Smooth muscle cell (in vitro differentiated cells): ENCODE results near the gene RAB12. TPM values are rescaled to one million over a fixed set of nuclear protein-coding genes. Genes with fewer than 3 reads are reported as not detected.

Source experiments
- DNase-seq: peaks from one replicate; lab custom pipeline; 2025; ENCODE audit not compliant: unreplicated experiment; lab: John Stamatoyannopoulos, UW
- H2AFZ ChIP-seq: fragments of 200-600 bp; sonication (generic); 2 replicates; pipeline ENCODE4 v1.6.0; 2016; ENCODE audit warnings: antibody characterized with exemption, low read depth, mild to moderate bottlenecking
- H3F3A ChIP-seq: fragments of 200-600 bp; sonication (generic); 2 replicates; pipeline ENCODE4 v1.6.0; 2017; ENCODE audit warnings: antibody characterized with exemption, low read depth
- H3K27ac ChIP-seq: fragments of 200-600 bp; sonication (generic); 2 replicates; pipeline ENCODE4 v1.5.1; 2016; ENCODE audit warnings: low read depth, mild to moderate bottlenecking
- H3K27me3 ChIP-seq: fragments of 200-600 bp; sonication (generic); 2 replicates; pipeline ENCODE4 v1.6.1; 2016; ENCODE audit warnings: low read depth, mild to moderate bottlenecking
- H3K36me3 ChIP-seq: fragments of 200-600 bp; sonication (generic); 2 replicates; pipeline ENCODE4 v1.5.1; 2016; ENCODE audit warnings: low read depth
- H3K4me1 ChIP-seq: fragments of 200-600 bp; sonication (generic); 2 replicates; pipeline ENCODE4 v1.5.1; 2016; ENCODE audit warnings: low read depth
- H3K4me2 ChIP-seq: fragments of 200-600 bp; sonication (generic); 2 replicates; pipeline ENCODE4 v1.6.0; 2016; ENCODE audit warnings: mild to moderate bottlenecking
- H3K4me3 ChIP-seq: fragments of 200-600 bp; sonication (generic); 2 replicates; pipeline ENCODE4 v1.5.1; 2016; ENCODE audit warnings: mild to moderate bottlenecking
- H3K79me2 ChIP-seq: fragments of 200-600 bp; sonication (generic); 2 replicates; pipeline ENCODE4 v1.6.0; 2016; ENCODE audit warnings: low read depth, mild to moderate bottlenecking
- H3K9ac ChIP-seq: fragments of 200-600 bp; sonication (generic); 2 replicates; pipeline ENCODE4 v1.6.0; 2016; ENCODE audit warnings: low read depth
- H3K9me3 ChIP-seq: fragments of 200-600 bp; sonication (generic); replicated peaks from 2 replicates; pipeline ENCODE4 v1.5.1; 2016; ENCODE audit warnings: low read depth
- H4K20me1 ChIP-seq: fragments of 200-600 bp; sonication (generic); 2 replicates; pipeline ENCODE4 v1.6.0; 2016; ENCODE audit warnings: low read depth
- WGBS: methylation state at CpG from one replicate; pipeline ENCODE4 v1.1.7; 2016; ENCODE audit warnings: low lambda C conversion rate; 5-methylcytosine and 5-hydroxymethylcytosine counted together
- polyA plus RNA-seq: library from polyadenylated mRNA; unstranded; fragments of >200 nt; fragmentation: Nextera tagmentation; extraction: Ambion mirVana; gene quantifications from 2 replicates; pipeline ENCODE4 v1.2.1, GENCODE V29; 2016
- total RNA-seq: library from RNA; depleted of rRNA; stranded (reverse); fragments of >200 nt; gene quantifications from 2 replicates; pipeline ENCODE4 v1.2.3, GENCODE V29; 2014
- TF ChIP-seq, protein P1 (sequence below): fragments of 200-600 bp; sonication (generic); IDR thresholded peaks from 2 replicates; pipeline ENCODE4 v1.5.1; 2017; ENCODE audit warnings: borderline replicate concordance, mild to moderate bottlenecking, antibody characterized with exemption; ENCODE audit not compliant: insufficient read depth, poor library complexity, severe bottlenecking

Gene RAB12
- total and polyA plus RNA-seq, 2 experiments from 2014 or later: 5.0 to 53.8 TPM

DNA sequence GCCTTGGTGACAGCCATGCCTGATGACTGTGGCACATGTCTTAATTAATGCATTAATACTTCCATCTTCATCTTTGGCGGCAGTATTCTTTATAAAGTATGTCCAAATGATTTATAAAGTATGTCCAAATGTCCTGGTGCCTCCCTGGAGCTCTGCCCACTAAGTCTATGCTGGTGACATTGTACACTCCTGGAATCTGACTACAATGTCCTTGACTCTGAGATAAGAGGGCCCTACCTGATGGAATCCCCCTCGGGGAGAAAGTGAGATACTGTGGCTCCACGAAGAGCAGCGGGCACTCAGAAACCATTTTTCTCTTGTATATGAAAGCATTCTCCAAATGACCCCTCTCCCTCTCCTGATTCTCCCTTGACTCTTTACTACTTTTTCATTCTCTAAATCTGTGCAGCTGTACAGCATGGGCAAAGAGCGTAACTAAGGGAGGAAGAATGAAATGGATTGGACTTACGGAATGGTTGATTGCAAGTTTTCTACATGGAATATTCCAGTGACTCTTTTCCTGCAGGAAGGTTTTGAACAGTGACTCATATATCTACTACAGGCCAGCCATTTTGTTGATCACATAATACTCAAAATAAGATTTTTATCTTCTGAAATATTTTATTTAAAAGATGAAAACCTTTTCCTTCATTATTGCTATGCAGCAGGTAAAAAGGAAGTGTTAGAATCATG lies 17.3 kb downstream of the RAB12 start:
- Histone ChIP-seq H3F3A (no peaks in the 10 kb centered on the region), H3K79me2 (peaks cover 53% of the 10 kb centered on the region), H3K4me1 (no peaks in the 10 kb centered on the region), H3K4me2 (no peak overlapping the region), H4K20me1 (peaks cover 86% of the 10 kb centered on the region), H3K36me3 (no peaks in the 10 kb centered on the region), H3K9ac (no peak overlapping the region), H3K9me3 (no peaks in the 10 kb centered on the region), H3K4me3 (no peak overlapping the region), H3K27ac (no peak overlapping the region), H3K27me3 (no peaks in the 10 kb centered on the region), H2AFZ (no peak overlapping the region)
- WGBS: 93% methylated on average over 6 of the region's 6 CpGs
- DNase-seq: no peak
- TF ChIP-seq, protein P1, sequence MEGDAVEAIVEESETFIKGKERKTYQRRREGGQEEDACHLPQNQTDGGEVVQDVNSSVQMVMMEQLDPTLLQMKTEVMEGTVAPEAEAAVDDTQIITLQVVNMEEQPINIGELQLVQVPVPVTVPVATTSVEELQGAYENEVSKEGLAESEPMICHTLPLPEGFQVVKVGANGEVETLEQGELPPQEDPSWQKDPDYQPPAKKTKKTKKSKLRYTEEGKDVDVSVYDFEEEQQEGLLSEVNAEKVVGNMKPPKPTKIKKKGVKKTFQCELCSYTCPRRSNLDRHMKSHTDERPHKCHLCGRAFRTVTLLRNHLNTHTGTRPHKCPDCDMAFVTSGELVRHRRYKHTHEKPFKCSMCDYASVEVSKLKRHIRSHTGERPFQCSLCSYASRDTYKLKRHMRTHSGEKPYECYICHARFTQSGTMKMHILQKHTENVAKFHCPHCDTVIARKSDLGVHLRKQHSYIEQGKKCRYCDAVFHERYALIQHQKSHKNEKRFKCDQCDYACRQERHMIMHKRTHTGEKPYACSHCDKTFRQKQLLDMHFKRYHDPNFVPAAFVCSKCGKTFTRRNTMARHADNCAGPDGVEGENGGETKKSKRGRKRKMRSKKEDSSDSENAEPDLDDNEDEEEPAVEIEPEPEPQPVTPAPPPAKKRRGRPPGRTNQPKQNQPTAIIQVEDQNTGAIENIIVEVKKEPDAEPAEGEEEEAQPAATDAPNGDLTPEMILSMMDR: no peak

DNA sequence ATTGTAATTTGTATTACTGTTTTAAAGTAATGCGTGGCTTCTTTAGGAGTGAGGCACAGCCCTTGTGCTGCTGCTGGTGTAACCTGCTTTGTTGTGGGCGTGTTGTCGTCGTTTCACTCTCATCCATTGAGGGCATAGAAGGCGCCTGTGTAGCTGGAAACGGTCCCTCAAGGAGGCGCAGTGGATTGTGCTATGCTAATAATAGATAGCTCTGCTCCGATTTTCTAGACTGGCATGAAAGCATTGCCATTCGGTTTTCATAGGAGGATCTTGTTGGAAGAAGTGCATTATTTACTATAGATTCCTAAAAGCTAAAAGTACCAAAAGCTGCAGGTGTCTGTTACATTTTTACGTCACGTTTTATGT lies 17.9 kb downstream of the RAB12 start:
- TF ChIP-seq, protein P1: no peak
- H3K79me2 ChIP-seq: peaks cover 52% of the 10 kb centered on the region
- H3F3A ChIP-seq: no peaks in the 10 kb centered on the region
- no peak overlapping the region for H3K9ac ChIP-seq
- no peaks in the 10 kb centered on the region for H3K9me3 ChIP-seq
- H2AFZ ChIP-seq: no peak overlapping the region
- no peak overlapping the region for H3K4me2 ChIP-seq
- no peaks in the 10 kb centered on the region for H3K36me3 ChIP-seq
- no peak overlapping the region for H3K4me3 ChIP-seq
- DNase-seq: no peak
- WGBS: 82% methylated on average over 11 of the region's 11 CpGs
- H3K27me3 ChIP-seq: no peaks in the 10 kb centered on the region
- H3K27ac ChIP-seq: no peak overlapping the region
- no peaks in the 10 kb centered on the region for H3K4me1 ChIP-seq
- peaks cover 85% of the 10 kb centered on the region for H4K20me1 ChIP-seq

DNA sequence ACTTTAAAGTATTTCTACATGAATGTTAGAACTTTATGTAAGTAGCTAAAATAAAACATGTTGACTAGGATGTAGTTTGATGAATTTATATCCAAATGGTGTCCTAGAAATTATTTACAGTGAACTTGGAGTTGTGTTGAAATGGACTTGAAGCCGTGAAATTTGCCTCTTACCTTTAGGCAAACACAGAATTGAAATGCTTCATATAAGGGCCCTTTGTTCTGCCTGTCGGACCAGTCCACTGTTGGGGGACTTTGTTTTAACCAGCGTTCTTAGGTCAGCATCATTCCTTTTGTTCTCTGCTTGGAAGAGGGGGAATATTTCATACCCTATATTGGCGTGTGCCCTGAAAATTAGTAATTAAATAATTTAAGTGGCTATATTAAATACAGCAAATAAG lies 18.3 kb downstream of the RAB12 start:
- DNase-seq: no peak
- Histone ChIP-seq H3K4me3 (no peak overlapping the region), H3K36me3 (no peaks in the 10 kb centered on the region), H3K9me3 (no peaks in the 10 kb centered on the region), H4K20me1 (peaks cover 85% of the 10 kb centered on the region), H3K27me3 (no peaks in the 10 kb centered on the region), H3K4me2 (no peak overlapping the region), H3F3A (no peaks in the 10 kb centered on the region), H2AFZ (no peak overlapping the region), H3K79me2 (peaks cover 47% of the 10 kb centered on the region), H3K27ac (no peak overlapping the region), H3K4me1 (no peaks in the 10 kb centered on the region), H3K9ac (no peak overlapping the region)
- 86% methylated on average over 4 of the region's 4 CpGs for WGBS
- TF ChIP-seq, protein P1: no peak

DNA sequence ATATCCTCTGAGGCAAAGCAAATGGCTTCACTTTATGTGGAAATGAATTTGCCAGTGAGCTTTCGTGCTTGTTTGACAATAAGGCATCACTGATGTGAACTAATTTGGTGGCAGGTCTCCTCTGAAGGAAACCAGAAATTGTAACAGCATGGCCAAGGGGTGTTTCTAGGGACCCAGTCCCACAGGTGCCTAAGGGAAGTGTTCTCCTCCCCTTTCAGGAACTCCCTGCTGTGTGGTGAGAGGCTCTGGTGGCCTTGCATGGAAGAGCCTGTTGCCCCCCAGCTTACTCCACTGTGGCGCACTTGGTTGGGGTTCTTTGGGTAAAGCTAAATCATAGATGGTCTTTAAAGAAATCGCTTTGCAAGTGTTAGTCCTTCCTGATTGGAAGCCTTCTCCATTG lies 20.4 kb downstream of the RAB12 start:
- 96% methylated on average over 3 of the region's 3 CpGs for WGBS
- H3K27ac ChIP-seq: no peak overlapping the region
- H3K4me2 ChIP-seq: no peak overlapping the region
- H3K9ac ChIP-seq: no peak overlapping the region
- peaks cover 79% of the 10 kb centered on the region for H4K20me1 ChIP-seq
- no peaks in the 10 kb centered on the region for H3K9me3 ChIP-seq
- DNase-seq: no peak
- TF ChIP-seq, protein P1: no peak
- H3K4me3 ChIP-seq: no peak overlapping the region
- no peaks in the 10 kb centered on the region for H3K4me1 ChIP-seq
- peaks cover 29% of the 10 kb centered on the region for H3K79me2 ChIP-seq
- no peaks in the 10 kb centered on the region for H3F3A ChIP-seq
- no peak overlapping the region for H2AFZ ChIP-seq
- no peaks in the 10 kb centered on the region for H3K27me3 ChIP-seq
- H3K36me3 ChIP-seq: peaks cover 7% of the 10 kb centered on the region
